ENCODE measurements around the gene ATP8A2. TPM values are rescaled to one million over a fixed set of nuclear protein-coding genes. Genes with fewer than 3 reads are reported as not detected.

ATP8A2 gene
- total RNA-seq, 4 donors from 2014 or later: 0.18 to 11.6 (median 1.8) TPM

DNA sequence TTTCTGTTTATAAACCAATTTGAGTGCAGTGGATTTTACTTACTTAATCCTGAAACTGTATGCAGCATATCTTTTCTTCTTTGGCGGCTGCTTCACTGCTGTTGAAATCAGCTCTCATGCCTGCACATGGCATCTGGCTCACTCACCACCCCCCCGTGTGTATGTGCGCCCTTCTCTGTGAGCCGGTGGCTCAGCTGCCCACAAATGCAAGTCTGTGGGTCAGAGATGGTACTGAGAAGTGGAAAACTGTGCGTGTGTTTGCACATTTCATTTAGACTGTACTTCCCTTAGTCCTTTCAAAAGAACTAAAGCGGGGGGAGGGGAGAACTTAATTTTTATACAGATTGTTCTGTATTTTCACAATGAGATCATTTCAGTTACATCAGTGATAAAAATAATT lies 372.4 kb downstream of the ATP8A2 start:
- Histone ChIP-seq H3K4me1 (no peaks in the 10 kb centered on the region), H3K4me3 (no peak overlapping the region), H3K27me3 (no peaks in the 10 kb centered on the region), H3K9me3 (no peaks in the 10 kb centered on the region), H3K36me3 (no peaks in the 10 kb centered on the region), H3K27ac (no peak overlapping the region)
- no peak for DNase-seq
- TF ChIP-seq, protein P1, sequence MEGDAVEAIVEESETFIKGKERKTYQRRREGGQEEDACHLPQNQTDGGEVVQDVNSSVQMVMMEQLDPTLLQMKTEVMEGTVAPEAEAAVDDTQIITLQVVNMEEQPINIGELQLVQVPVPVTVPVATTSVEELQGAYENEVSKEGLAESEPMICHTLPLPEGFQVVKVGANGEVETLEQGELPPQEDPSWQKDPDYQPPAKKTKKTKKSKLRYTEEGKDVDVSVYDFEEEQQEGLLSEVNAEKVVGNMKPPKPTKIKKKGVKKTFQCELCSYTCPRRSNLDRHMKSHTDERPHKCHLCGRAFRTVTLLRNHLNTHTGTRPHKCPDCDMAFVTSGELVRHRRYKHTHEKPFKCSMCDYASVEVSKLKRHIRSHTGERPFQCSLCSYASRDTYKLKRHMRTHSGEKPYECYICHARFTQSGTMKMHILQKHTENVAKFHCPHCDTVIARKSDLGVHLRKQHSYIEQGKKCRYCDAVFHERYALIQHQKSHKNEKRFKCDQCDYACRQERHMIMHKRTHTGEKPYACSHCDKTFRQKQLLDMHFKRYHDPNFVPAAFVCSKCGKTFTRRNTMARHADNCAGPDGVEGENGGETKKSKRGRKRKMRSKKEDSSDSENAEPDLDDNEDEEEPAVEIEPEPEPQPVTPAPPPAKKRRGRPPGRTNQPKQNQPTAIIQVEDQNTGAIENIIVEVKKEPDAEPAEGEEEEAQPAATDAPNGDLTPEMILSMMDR (IDR thresholded peaks at IDR 0.05): no peak
- no peak for TF ChIP-seq POLR2A (IDR thresholded peaks at IDR 0.05)

- Histone ChIP-seq H3K4me3 (no peak overlapping the region), H3K27ac (no peak overlapping the region), H3K4me1 (no peaks in the 10 kb centered on the region), H3K9me3 (no peaks in the 10 kb centered on the region), H3K27me3 (no peaks in the 10 kb centered on the region), H3K36me3 (no peaks in the 10 kb centered on the region)
- DNase-seq: no peak
- TF ChIP-seq, protein P1 (IDR thresholded peaks at IDR 0.05): no peak
- TF ChIP-seq POLR2A (IDR thresholded peaks at IDR 0.05): no peak
Observed at GRCh38 chr13:25746131-25746530, 374.4 kb downstream of the ATP8A2 start.

DNA sequence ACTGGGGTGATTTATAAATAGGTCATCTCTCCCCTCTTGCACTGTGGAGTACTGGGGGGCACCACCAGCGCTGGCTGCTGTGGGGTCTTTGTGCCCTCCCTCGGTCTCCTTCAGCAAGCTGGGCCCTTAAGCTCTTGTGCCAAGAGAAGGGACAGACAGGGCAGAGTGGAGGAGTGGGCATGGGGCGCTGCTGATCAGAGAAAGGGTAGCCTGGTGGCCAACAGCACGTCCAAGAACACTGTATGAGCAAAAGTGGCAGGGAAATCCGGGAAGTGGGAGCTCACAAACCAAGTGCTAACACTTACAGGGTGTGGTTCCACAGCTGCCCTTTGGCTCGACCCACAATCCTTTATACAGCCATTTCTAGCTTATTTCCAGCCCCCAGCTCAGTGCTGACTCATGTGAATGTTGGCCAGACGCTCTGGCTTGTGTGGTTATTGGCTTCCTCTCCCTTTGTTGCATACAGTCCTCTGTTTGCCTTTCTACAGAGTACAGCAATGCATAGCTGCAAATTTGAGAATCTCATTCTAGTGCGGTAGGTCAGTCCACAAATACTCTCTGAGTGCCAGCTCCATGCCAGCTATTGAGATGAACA lies 381.3 kb downstream of the ATP8A2 start:
- Histone ChIP-seq H3K27me3 (no peaks in the 10 kb centered on the region), H3K9me3 (no peaks in the 10 kb centered on the region), H3K4me3 (no peak overlapping the region), H3K4me1 (no peaks in the 10 kb centered on the region), H3K27ac (no peak overlapping the region), H3K36me3 (no peaks in the 10 kb centered on the region)
- DNase-seq: no peak
- TF ChIP-seq, protein P1 (IDR thresholded peaks at IDR 0.05): no peak
- TF ChIP-seq POLR2A (IDR thresholded peaks at IDR 0.05): no peak

GRCh38 chr13:25753976-25754375 lies 382.2 kb downstream of the ATP8A2 start:
- DNase-seq: no peak
- no peaks in the 10 kb centered on the region for H3K36me3 ChIP-seq
- no peak overlapping the region for H3K4me3 ChIP-seq
- TF ChIP-seq, protein P1 (IDR thresholded peaks at IDR 0.05): no peak
- TF ChIP-seq POLR2A (IDR thresholded peaks at IDR 0.05): no peak
- no peaks in the 10 kb centered on the region for H3K27me3 ChIP-seq
- H3K9me3 ChIP-seq: no peaks in the 10 kb centered on the region
- H3K27ac ChIP-seq: no peak overlapping the region
- no peaks in the 10 kb centered on the region for H3K4me1 ChIP-seq

GRCh38 chr13:25756251-25756650 lies 384.5 kb downstream of the ATP8A2 start:
- Histone ChIP-seq H3K27me3 (no peaks in the 10 kb centered on the region), H3K4me1 (no peaks in the 10 kb centered on the region), H3K4me3 (no peak overlapping the region), H3K9me3 (no peaks in the 10 kb centered on the region), H3K36me3 (no peaks in the 10 kb centered on the region), H3K27ac (no peak overlapping the region)
- DNase-seq: no peak
- no peak for TF ChIP-seq POLR2A (IDR thresholded peaks at IDR 0.05)
- TF ChIP-seq, protein P1 (IDR thresholded peaks at IDR 0.05): no peak

GRCh38 chr13:25756912-25757311 lies 385.1 kb downstream of the ATP8A2 start:
- no peaks in the 10 kb centered on the region for H3K36me3 ChIP-seq
- no peaks in the 10 kb centered on the region for H3K27me3 ChIP-seq
- no peaks in the 10 kb centered on the region for H3K4me1 ChIP-seq
- no peak overlapping the region for H3K4me3 ChIP-seq
- no peaks in the 10 kb centered on the region for H3K9me3 ChIP-seq
- TF ChIP-seq POLR2A (IDR thresholded peaks at IDR 0.05): no peak
- TF ChIP-seq, protein P1 (IDR thresholded peaks at IDR 0.05): no peak
- no peak for DNase-seq
- H3K27ac ChIP-seq: no peak overlapping the region
